Effector memory CD8-positive, alpha-beta T cell (primary cell): Measurements from ENCODE around the gene ZBTB17.
"Not testable (repeated sequence)": the region's sequence is repeated elsewhere in the genome, so short reads cannot be mapped to it uniquely, and the experiment has no call there.

Source experiments
- ATAC-seq: fragments of 150-1000 bp; cut with Tn5 transposase; replicated peaks from 2 replicates; pipeline ENCODE4 v1.10.0; 2021; ENCODE audit warnings: mild to moderate bottlenecking, moderate library complexity
- DNase-seq, 3 experiments: peaks; one replicate each; pipeline ENCODE4 v3.0.0; 2021
- H3K27ac Mint-ChIP-seq, 2 donors: one replicate each; pipeline ENCODE4 v1.8.0; 2022; ENCODE audit warnings: mild to moderate bottlenecking in 2 of 2, mixed read lengths in 2 of 2, moderate library complexity in 2 of 2
- H3K27me3 Mint-ChIP-seq, 2 donors: one replicate each; pipeline ENCODE4 v1.8.0; 2022; ENCODE audit warnings: mixed read lengths in 2 of 2
- H3K36me3 Mint-ChIP-seq: one replicate; pipeline ENCODE4 v1.8.0; 2022; ENCODE audit warnings: mild to moderate bottlenecking, moderate library complexity, mixed read lengths; ENCODE audit not compliant: insufficient read depth
- H3K4me1 Mint-ChIP-seq, 2 donors: one replicate each; pipeline ENCODE4 v1.8.0; 2022; ENCODE audit warnings: low read depth in 2 of 2, mixed read lengths in 2 of 2
- H3K4me3 Mint-ChIP-seq, 2 donors: one replicate each; pipeline ENCODE4 v1.8.0; 2022; ENCODE audit warnings: mild to moderate bottlenecking in 2 of 2, mixed read lengths in 2 of 2, moderate library complexity in 2 of 2
- H3K9me3 Mint-ChIP-seq, 2 donors: one replicate each; pipeline ENCODE4 v1.8.0; 2022; ENCODE audit warnings: mixed read lengths in 2 of 2
- total RNA-seq, 9 experiments: gene quantifications; one replicate each; lab custom pipeline; 2026; lab: John Stamatoyannopoulos, UW

Gene ZBTB17
- total RNA-seq: 52.1 to 81.5 (median 65.8) reads per million in 9 experiments

GRCh38 chr1:15975805-15976680 lies at the start of gene ZBTB17:
TSS of gene ZBTB17 (minus strand) at chr1:15976101. CDS start at chr1:15948495, 27,606 bp downstream.
- Mint-ChIP-seq H3K9me3 (no peaks in the 10 kb centered on the region), H3K27ac (peak within 1 kb of the TSS; percentile 96 to 97), H3K27me3 (no peaks in the 10 kb centered on the region), H3K4me1 (peaks cover 24 to 38% of the 10 kb centered on the region in 2 donors), H3K36me3 (peaks cover 34% of the 10 kb centered on the region), H3K4me3 (peak within 1 kb of the TSS; percentile 92 to 96)
- peak; percentile 86 for ATAC-seq
- peak; percentile 94 to 96 (median 95) for DNase-seq

GRCh38 chr1:16023050-16023653 lies 47.3 kb upstream of the ZBTB17 start:
- Mint-ChIP-seq H3K9me3 (no peaks in the 10 kb centered on the region), H3K4me1 (peaks cover 0 to 4% of the 10 kb centered on the region in 2 donors), H3K27ac (no peak overlapping the region), H3K4me3 (no peak overlapping the region), H3K36me3 (no peaks in the 10 kb centered on the region), H3K27me3 (peaks cover 26 to 49% of the 10 kb centered on the region in 2 donors)
- no peak for DNase-seq
- no peak for ATAC-seq

- no peaks in the 10 kb centered on the region for H3K36me3 Mint-ChIP-seq
- H3K27me3 Mint-ChIP-seq: peaks cover 19 to 42% of the 10 kb centered on the region in 2 donors
Measured at GRCh38 chr1:16022393-16022792, 46.5 kb upstream of the ZBTB17 start.

GRCh38 chr1:16021681-16022080 lies 45.8 kb upstream of the ZBTB17 start, which contains the start of gene CLCNKA:
TSS of gene CLCNKA (plus strand) at chr1:16022036. CDS start at chr1:16022620, 584 bp downstream.
- no peak within 1 kb of the TSS for H3K4me3 Mint-ChIP-seq
- no peak for DNase-seq
- H3K27ac Mint-ChIP-seq: no peak within 1 kb of the TSS
- H3K36me3 Mint-ChIP-seq: no peaks in the 10 kb centered on the region
- no peaks in the 10 kb centered on the region for H3K9me3 Mint-ChIP-seq
- H3K27me3 Mint-ChIP-seq: peaks cover 18 to 39% of the 10 kb centered on the region in 2 donors
- ATAC-seq: no peak
- H3K4me1 Mint-ChIP-seq: peaks cover 0 to 4% of the 10 kb centered on the region in 2 donors

More at GRCh38 chr1:16022393-16022792, 46.5 kb upstream of the ZBTB17 start:
- H3K9me3 Mint-ChIP-seq: no peaks in the 10 kb centered on the region
- no peak for ATAC-seq
- no peak overlapping the region for H3K27ac Mint-ChIP-seq
- H3K4me1 Mint-ChIP-seq: peaks cover 0 to 4% of the 10 kb centered on the region in 2 donors
- no peak overlapping the region for H3K4me3 Mint-ChIP-seq
- no peak for DNase-seq

GRCh38 chr1:16020878-16021277 lies 45.0 kb upstream of the ZBTB17 start:
- H3K4me3 Mint-ChIP-seq, DNase-seq, H3K27ac Mint-ChIP-seq, ATAC-seq, H3K4me1 Mint-ChIP-seq, H3K9me3 Mint-ChIP-seq, H3K36me3 Mint-ChIP-seq: not testable (repeated sequence)
- peaks cover 20 to 43% of the 10 kb centered on the region in 2 donors for H3K27me3 Mint-ChIP-seq

- Mint-ChIP-seq H3K9me3 (no peaks in the 10 kb centered on the region), H3K4me1 (peaks cover 0 to 4% of the 10 kb centered on the region in 2 donors), H3K27me3 (peaks cover 26 to 49% of the 10 kb centered on the region in 2 donors), H3K27ac (no peak overlapping the region), H3K36me3 (no peaks in the 10 kb centered on the region), H3K4me3 (no peak overlapping the region)
- ATAC-seq: no peak
- DNase-seq: no peak
Measured at GRCh38 chr1:16020325-16020724, 44.4 kb upstream of the ZBTB17 start.

- H3K9me3 Mint-ChIP-seq: no peaks in the 10 kb centered on the region
- no peak for DNase-seq
Measured at GRCh38 chr1:16019644-16020277, 43.9 kb upstream of the ZBTB17 start.

GRCh38 chr1:16018749-16019643 lies 43.1 kb upstream of the ZBTB17 start:
- Mint-ChIP-seq H3K9me3 (no peaks in the 10 kb centered on the region), H3K27me3 (peaks cover 36 to 56% of the 10 kb centered on the region in 2 donors), H3K36me3 (no peaks in the 10 kb centered on the region), H3K4me3 (no peak overlapping the region), H3K4me1 (peaks cover 0 to 6% of the 10 kb centered on the region in 2 donors), H3K27ac (peak overlapping the region in 1 of 2 donors; percentile 5)
- DNase-seq (no peak), ATAC-seq (no peak)

More at GRCh38 chr1:16019644-16020277, 43.9 kb upstream of the ZBTB17 start:
- Mint-ChIP-seq H3K4me3 (no peak overlapping the region), H3K27me3 (peaks cover 31 to 54% of the 10 kb centered on the region in 2 donors), H3K27ac (peak overlapping the region in 1 of 2 donors; percentile 5), H3K4me1 (peaks cover 0 to 4% of the 10 kb centered on the region in 2 donors), H3K36me3 (no peaks in the 10 kb centered on the region)
- ATAC-seq: no peak

- Mint-ChIP-seq H3K27ac (no peak overlapping the region), H3K36me3 (no peaks in the 10 kb centered on the region), H3K4me1 (peaks cover 0 to 6% of the 10 kb centered on the region in 2 donors), H3K9me3 (no peaks in the 10 kb centered on the region), H3K4me3 (no peak overlapping the region), H3K27me3 (peaks cover 40 to 58% of the 10 kb centered on the region in 2 donors)
- DNase-seq (no peak), ATAC-seq (no peak)
Measured at GRCh38 chr1:16018308-16018707, 42.4 kb upstream of the ZBTB17 start.

GRCh38 chr1:16017461-16018303 lies 41.8 kb upstream of the ZBTB17 start, which contains the start of gene HSPB7:
TSS of gene HSPB7 (minus strand) at chr1:16018043. CDS start at chr1:16017963, 80 bp downstream.
- peaks cover 0 to 4% of the 10 kb centered on the region in 2 donors for H3K4me1 Mint-ChIP-seq
- peaks cover 38 to 57% of the 10 kb centered on the region in 2 donors for H3K27me3 Mint-ChIP-seq
- no peak for ATAC-seq
- no peak for DNase-seq
- no peaks in the 10 kb centered on the region for H3K36me3 Mint-ChIP-seq
- no peaks in the 10 kb centered on the region for H3K9me3 Mint-ChIP-seq
- H3K4me3 Mint-ChIP-seq: no peak within 1 kb of the TSS
- H3K27ac Mint-ChIP-seq: no peak within 1 kb of the TSS

GRCh38 chr1:16017076-16017460 lies 41.2 kb upstream of the ZBTB17 start:
- Mint-ChIP-seq H3K4me1 (peaks cover 4 to 5% of the 10 kb centered on the region in 2 donors), H3K27ac (no peak overlapping the region), H3K4me3 (no peak overlapping the region), H3K27me3 (peaks cover 40 to 57% of the 10 kb centered on the region in 2 donors), H3K36me3 (no peaks in the 10 kb centered on the region), H3K9me3 (no peaks in the 10 kb centered on the region)
- no peak for ATAC-seq
- no peak for DNase-seq
